HG02759 (cell line): ENCODE measurements around the gene VWA3B.
"Not testable (repeated sequence)": the region's sequence is repeated elsewhere in the genome, so short reads cannot be mapped to it uniquely, and the experiment has no call there.

Experiments
- ATAC-seq: cut with Tn5 transposase; IDR thresholded peaks from one replicate; pipeline ENCODE4 v1.9.1; 2021; ENCODE audit warnings: mild to moderate bottlenecking, moderate library complexity; ENCODE audit not compliant: unreplicated experiment

VWA3B gene

DNA sequence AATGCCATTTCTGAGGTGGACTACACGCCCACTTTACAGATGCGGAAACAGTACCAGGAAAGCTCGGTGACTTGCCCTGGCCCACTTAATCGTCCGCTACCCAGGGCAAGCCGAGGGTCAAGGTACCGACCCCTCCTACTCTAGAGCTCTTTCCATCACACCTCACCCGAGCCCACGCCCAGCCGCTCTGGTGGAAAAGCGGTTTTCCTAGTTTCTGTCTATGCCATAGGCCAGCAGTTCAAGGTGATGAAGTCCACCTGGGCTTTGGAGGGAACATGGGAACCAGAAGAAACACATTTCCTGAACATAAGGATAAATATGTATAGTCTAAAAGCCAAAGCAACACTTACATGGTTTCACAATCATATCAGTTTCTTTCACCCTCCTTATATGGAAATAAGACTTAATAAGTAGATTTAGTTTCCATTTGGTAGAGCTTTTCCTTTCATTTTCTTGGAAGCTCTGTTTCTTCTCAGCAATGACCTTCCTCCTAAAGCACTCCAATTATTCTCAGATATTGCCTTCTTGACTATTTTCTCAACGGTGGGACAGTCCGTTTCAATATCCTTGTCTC lies 567 bp downstream of the VWA3B start:
- no peak for ATAC-seq

DNA sequence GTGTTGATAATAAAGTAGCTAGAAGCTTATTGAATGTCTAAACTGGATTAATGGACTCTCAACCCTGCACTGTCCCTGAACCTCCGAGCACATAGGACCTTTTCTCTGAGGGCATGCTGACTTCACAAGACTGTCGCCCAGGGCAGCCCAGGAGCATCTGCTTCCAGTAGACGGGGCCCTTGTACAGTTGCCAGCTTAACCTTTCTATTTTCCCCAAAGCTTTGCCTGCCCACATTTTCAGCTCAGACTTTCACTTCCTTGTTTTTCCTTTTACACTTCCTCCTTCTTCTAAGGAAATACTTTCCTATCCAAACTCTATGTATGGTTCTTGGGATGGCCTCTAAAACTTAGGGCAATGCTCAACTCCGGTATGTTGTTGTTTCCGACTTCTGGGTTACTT lies 1.3 kb downstream of the VWA3B start:
- ATAC-seq: no peak

DNA sequence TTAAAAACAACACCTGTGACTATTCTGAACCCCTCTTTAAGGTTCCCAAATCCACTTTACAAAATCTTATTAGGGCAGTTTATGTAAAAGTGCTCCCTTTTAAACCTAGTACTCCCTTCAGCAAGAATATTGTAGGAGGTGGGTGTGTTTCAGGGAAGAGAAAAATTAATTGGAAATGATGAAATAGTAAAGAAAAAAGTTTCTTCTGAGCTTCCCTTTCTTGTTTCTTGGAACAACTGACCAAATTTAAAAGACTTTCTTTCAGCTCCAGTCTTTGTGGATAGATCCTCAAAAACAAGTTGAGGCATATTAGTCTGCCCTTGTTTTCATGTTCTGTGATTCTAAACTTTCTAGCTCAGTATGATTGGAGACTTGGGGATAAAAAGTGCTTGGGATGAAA lies 3.0 kb downstream of the VWA3B start:
- ATAC-seq: no peak

GRCh38 chr2:98090951-98091350 lies 4.0 kb downstream of the VWA3B start:
- ATAC-seq: no peak

- no peak for ATAC-seq
Observed at GRCh38 chr2:98091738-98092137, 4.8 kb downstream of the VWA3B start.

- no peak for ATAC-seq
Observed at GRCh38 chr2:98093146-98093545, 6.2 kb downstream of the VWA3B start.

- ATAC-seq: no peak
Observed at GRCh38 chr2:98093611-98094010, 6.6 kb downstream of the VWA3B start.

- no peak for ATAC-seq
Observed at GRCh38 chr2:98099939-98100743, 13.2 kb downstream of the VWA3B start.

DNA sequence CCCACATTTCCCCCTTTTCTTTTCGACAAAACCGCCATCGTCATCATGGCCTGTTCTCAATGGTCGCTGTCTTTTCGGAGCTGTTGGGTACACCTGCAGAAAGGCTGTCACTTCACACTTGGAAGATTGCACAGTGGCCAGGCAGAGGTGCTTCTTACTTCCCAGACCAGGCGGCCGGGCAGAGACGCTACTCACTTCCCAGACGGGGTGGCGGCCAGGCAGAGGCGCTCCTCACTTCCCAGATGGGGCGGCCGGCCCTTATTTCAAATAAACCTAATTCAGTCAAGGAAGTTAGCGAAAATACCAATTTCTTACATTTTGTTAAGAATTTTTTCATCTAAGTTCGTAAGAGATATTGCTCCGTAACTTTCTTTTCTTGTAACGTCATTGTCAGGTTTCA lies 15.3 kb downstream of the VWA3B start:
- not testable (repeated sequence) for ATAC-seq

GRCh38 chr2:98102878-98103277 lies 15.9 kb downstream of the VWA3B start:
- no peak for ATAC-seq

DNA sequence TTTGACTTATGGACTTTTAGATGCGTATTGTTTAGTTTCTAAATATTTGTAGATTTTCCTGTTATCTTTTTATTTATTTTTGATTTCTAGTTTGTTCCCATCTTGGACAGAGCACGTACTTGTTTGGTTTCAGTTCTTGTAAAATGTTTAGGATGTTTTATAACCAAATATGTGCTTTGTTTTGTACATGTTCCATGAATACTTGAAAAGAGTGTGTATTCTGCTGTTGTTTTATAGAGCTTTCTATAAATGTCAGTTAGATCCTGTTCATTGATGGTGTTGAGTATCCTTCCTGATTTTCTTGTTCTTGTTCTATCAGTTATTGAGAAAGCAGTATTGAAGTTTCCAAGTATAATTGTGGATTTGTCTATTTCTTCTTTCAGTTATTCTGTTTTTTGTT lies 21.1 kb downstream of the VWA3B start:
- no peak for ATAC-seq

- ATAC-seq: no peak
Observed at GRCh38 chr2:98110741-98111140, 23.8 kb downstream of the VWA3B start.

GRCh38 chr2:98114643-98115330 lies 27.8 kb downstream of the VWA3B start:
- no peak for ATAC-seq

DNA sequence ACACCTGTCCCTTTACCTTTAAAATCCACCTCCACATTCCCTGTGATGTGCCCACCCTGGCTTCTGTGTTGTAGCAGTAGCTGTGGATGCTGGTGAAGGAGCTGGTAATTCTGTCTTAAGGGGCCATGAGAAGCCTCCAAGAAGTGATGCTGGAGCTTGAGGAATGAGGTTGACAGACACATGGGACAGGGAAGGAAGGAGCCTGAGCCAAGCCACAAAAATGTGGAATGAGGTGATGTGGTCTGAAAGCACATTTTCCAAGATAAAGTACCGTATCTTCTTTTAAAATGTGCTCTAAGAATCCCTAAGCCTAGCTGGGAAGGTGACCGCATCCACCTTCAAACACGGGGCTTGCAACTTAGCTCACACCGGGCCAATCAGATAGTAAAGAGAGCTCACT lies 31.2 kb downstream of the VWA3B start:
- no peak for ATAC-seq

DNA sequence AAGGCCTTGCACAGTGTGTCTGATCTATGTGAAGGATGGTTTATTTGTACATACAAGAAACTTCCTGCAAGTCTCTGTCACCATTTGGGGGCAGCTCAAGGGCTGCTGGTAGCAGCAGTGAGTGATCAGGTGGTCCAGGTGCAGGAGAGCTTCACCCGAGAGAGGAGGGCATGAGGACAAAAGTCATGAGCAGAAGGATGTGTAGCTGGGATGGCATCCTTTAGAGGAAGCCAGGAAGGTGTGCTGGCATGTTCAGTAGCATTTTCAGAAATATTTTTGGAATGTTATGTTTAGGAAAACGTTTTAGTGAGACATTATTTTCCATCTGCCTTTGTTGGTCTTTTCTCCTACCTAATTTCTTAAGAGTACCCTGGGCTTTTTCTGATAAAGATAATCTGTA lies 31.9 kb downstream of the VWA3B start:
- ATAC-seq: no peak

DNA sequence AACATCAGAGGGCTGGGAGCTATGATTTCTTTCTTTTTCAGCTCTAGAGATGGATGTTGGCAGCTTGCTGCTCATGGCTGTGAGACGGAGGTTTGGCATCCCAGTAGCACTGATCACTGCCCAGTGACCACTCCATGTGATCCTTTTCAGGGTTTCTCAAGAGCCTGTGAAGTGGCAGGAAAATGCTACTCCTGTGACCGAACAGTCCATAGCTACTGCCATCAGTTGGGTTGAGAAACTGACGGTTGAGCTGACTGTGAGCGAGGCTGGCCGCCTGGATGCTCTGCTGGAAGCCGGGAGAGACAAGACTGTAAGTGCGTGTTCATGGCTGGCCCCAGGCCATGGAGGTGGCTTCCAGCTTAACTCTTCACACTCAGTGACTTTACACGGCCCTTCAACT lies 34.2 kb downstream of the VWA3B start:
- ATAC-seq: no peak

- ATAC-seq: no peak
Observed at GRCh38 chr2:98122524-98122923, 35.6 kb downstream of the VWA3B start.

DNA sequence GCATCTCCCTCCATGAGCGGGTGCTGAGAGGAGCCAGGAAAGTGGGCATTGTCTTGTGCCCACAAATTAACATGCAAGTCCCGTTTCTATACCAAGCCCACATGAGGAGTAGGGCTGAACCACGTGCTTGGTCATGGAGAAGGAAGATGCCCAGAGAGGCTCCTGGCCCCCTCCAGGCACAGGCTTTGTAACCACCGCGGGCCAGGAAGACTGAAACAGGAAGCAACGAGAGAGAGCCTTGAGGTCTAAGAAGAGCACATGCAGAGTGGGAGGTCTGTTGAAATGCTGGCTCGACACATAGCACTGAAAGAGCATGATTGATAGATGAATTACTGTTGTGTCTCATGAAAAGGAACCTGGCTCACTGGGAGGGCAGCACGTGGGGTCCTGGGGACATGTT lies 36.3 kb downstream of the VWA3B start:
- ATAC-seq: no peak

DNA sequence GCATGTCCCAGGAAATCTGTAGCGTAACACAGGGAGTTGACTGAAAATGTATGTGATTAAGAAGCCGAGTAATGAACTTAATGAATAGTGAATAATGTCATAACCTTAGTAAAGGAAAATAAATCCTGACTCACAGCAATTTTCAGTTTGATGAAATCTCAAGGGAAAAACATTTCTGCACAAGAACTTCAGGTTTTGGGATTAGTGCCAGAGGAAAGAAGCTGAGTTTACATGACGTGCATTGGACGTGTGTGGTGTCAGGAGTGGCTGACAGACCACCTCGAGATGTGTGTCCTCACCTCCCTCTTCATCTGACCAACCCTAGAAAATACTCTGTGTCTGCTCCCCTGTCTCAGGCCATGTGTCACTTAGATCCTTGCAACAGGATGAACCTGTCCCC lies 39.1 kb downstream of the VWA3B start:
- no peak for ATAC-seq

GRCh38 chr2:98127229-98127989 lies 40.4 kb downstream of the VWA3B start:
- ATAC-seq: no peak

GRCh38 chr2:98128556-98129109 lies 41.7 kb downstream of the VWA3B start:
- no peak for ATAC-seq
